CD4-positive, alpha-beta T cell treated with Interleukin-6 at 100 ng/mL for 8 hours (primary cell): ENCODE data around the gene PARD3.
"Not testable (repeated sequence)": the region's sequence is repeated elsewhere in the genome, so short reads cannot be mapped to it uniquely, and the experiment has no call there.

ENCODE experiments used
- DNase-seq: peaks from one replicate; pipeline ENCODE4 v3.0.0-alpha.2; 2020; ENCODE audit warnings: mixed read lengths, low spot score

PARD3 gene

GRCh38 chr10:34294137-34294536 lies 521.0 kb downstream of the PARD3 start:
- DNase-seq, result no peak

- no peak for DNase-seq
Observed at GRCh38 chr10:34292675-34293074, 522.4 kb downstream of the PARD3 start.

- DNase-seq, result no peak
Observed at GRCh38 chr10:34292194-34292565, 522.9 kb downstream of the PARD3 start.

GRCh38 chr10:34291466-34292193 lies 523.5 kb downstream of the PARD3 start:
- DNase-seq, result no peak

GRCh38 chr10:34290412-34291081 lies 524.5 kb downstream of the PARD3 start:
- DNase-seq, result no peak

- DNase-seq, result no peak
Observed at GRCh38 chr10:34288634-34289033, 526.5 kb downstream of the PARD3 start.

- no peak for DNase-seq
Observed at GRCh38 chr10:34286136-34286739, 528.9 kb downstream of the PARD3 start.

- DNase-seq, result no peak
Observed at GRCh38 chr10:34281661-34282582, 533.2 kb downstream of the PARD3 start.

GRCh38 chr10:34280599-34281374 lies 534.3 kb downstream of the PARD3 start:
- no peak for DNase-seq

- no peak for DNase-seq
Observed at GRCh38 chr10:34275626-34276130, 539.4 kb downstream of the PARD3 start.

GRCh38 chr10:34274906-34275305 lies 540.2 kb downstream of the PARD3 start:
- DNase-seq, result no peak

GRCh38 chr10:34273340-34273739 lies 541.8 kb downstream of the PARD3 start:
- no peak for DNase-seq

- DNase-seq, result no peak
Observed at GRCh38 chr10:34272316-34272715, 542.8 kb downstream of the PARD3 start.

GRCh38 chr10:34268410-34268809 lies 546.7 kb downstream of the PARD3 start:
- not testable (repeated sequence) for DNase-seq

GRCh38 chr10:34262985-34263384 lies 552.1 kb downstream of the PARD3 start:
- DNase-seq, result no peak

GRCh38 chr10:34260904-34261303 lies 554.2 kb downstream of the PARD3 start:
- DNase-seq, result no peak

GRCh38 chr10:34256216-34256615 lies 558.9 kb downstream of the PARD3 start:
- DNase-seq, result no peak

- no peak for DNase-seq
Observed at GRCh38 chr10:34255035-34255434, 560.1 kb downstream of the PARD3 start.

- no peak for DNase-seq
Observed at GRCh38 chr10:34254596-34254995, 560.5 kb downstream of the PARD3 start.

GRCh38 chr10:34252111-34252510 lies 563.0 kb downstream of the PARD3 start:
- DNase-seq, result no peak

GRCh38 chr10:34251177-34251576 lies 563.9 kb downstream of the PARD3 start:
- no peak for DNase-seq
